K562 (cell line): ENCODE measurements around the gene ZNF138. TPM values are rescaled to one million over a fixed set of nuclear protein-coding genes. Genes with fewer than 3 reads are reported as not detected.
A peak's percentile ranks its signal among the peaks of the same experiment; 100 is the strongest.

Experiments
- ARID1B ChIP-seq: fragments of 450-650 bp; IDR thresholded peaks from 2 replicates; pipeline ENCODE4 v1.6.1; 2016; ENCODE audit warnings: antibody characterized with exemption, mild to moderate bottlenecking, inconsistent platforms
- CBFA2T2 ChIP-seq: fragments of 450-650 bp; conservative IDR thresholded peaks from 2 replicates; pipeline ENCODE4 v1.6.1; 2017; ENCODE audit warnings: mild to moderate bottlenecking
- CBFA2T3 ChIP-seq: fragments of 450-650 bp; IDR thresholded peaks from 2 replicates; pipeline ENCODE4 v1.6.1; 2017
- HOXB6 ChIP-seq: fragments of 250-450 bp; sonication (Bioruptor Pico); IDR thresholded peaks from 2 replicates; pipeline ENCODE4 v1.5.1; 2022; ENCODE audit warnings: mild to moderate bottlenecking, borderline replicate concordance
- KLF16 ChIP-seq: IDR thresholded peaks from 2 replicates; pipeline ENCODE4 v1.6.1; 2016; ENCODE audit warnings: antibody characterized with exemption
- NFE2 ChIP-seq: IDR thresholded peaks from 2 replicates; pipeline ENCODE4 v1.6.1; 2014; ENCODE audit warnings: antibody characterized with exemption, low read depth
- NFE2L1 ChIP-seq: fragments of 450-650 bp; IDR thresholded peaks from 2 replicates; pipeline ENCODE4 v1.6.1; 2016; ENCODE audit warnings: missing genetic modification characterization, low read depth, mild to moderate bottlenecking, missing compliant biosample characterization, moderate library complexity, borderline replicate concordance
- PTTG1 ChIP-seq: fragments of 450-650 bp; IDR thresholded peaks from 2 replicates; pipeline ENCODE4 v1.6.1; 2016; ENCODE audit warnings: low read depth, mild to moderate bottlenecking, missing genetic modification characterization, missing compliant biosample characterization
- SMARCA4 ChIP-seq: fragments of 450-650 bp; IDR thresholded peaks from 2 replicates; pipeline ENCODE4 v1.6.1; 2016
- SRSF1 ChIP-seq: fragments of 200-400 bp; formaldehyde crosslinking; IDR thresholded peaks from 2 replicates; pipeline ENCODE4 v1.6.1; 2017; ENCODE audit warnings: mild to moderate bottlenecking, low read depth, low read length, moderate library complexity
- TAL1 ChIP-seq: fragments of 450-650 bp; IDR thresholded peaks from 2 replicates; pipeline ENCODE4 v1.6.1; 2016; ENCODE audit warnings: mild to moderate bottlenecking
- TCF3 ChIP-seq: sonication (generic); formaldehyde crosslinking; IDR thresholded peaks from 2 replicates; pipeline ENCODE4 v1.4.0; 2020; ENCODE audit warnings: mild to moderate bottlenecking, missing genetic modification reagents
- TCF7L2 ChIP-seq: fragments of 150-350 bp; IDR thresholded peaks from 2 replicates; pipeline ENCODE4 v1.6.1; 2016; ENCODE audit warnings: low read depth, mild to moderate bottlenecking, low read length, moderate library complexity
- TEAD4 ChIP-seq, 2 experiments: sonication (generic) in 1 of 2; formaldehyde crosslinking in 1 of 2; IDR thresholded peaks; 2 replicates each; pipeline versions ENCODE4 v1.6.1 to v1.8.0; 2012 to 2022; ENCODE audit warnings: borderline replicate concordance in 1 of 2, inconsistent platforms in 1 of 2, low read length in 1 of 2, mild to moderate bottlenecking in 1 of 2, missing genetic modification reagents in 1 of 2
- THRB ChIP-seq: fragments of 450-650 bp; formaldehyde crosslinking; conservative IDR thresholded peaks from 2 replicates; pipeline ENCODE4 v1.4.0; 2022; ENCODE audit warnings: mild to moderate bottlenecking, missing genetic modification characterization
- ZNF282 ChIP-seq: sonication (generic); formaldehyde crosslinking; IDR thresholded peaks from 2 replicates; pipeline ENCODE4 v1.8.1; 2023; ENCODE audit warnings: missing genetic modification reagents
- ZNF609 ChIP-seq: sonication (generic); formaldehyde crosslinking; IDR thresholded peaks from 2 replicates; pipeline ENCODE4 v1.8.1; 2023; ENCODE audit warnings: missing genetic modification reagents, mild to moderate bottlenecking, borderline replicate concordance
- ZNF780A ChIP-seq: fragments of 250-450 bp; sonication (Bioruptor Pico); IDR thresholded peaks from 2 replicates; pipeline ENCODE4 v1.5.0; 2021; ENCODE audit warnings: mild to moderate bottlenecking
- polyA plus RNA-seq, 8 experiments: library from polyadenylated mRNA; depleted of rRNA in 4 of 8; stranded (reverse) in 5 of 8; unstranded in 3 of 8; fragments of >200 nt; fragmentation: Nextera tagmentation in 2 of 8; fragmentation: Illumina TruSeq in 1 of 8; extraction: Ambion mirVana in 2 of 8; extraction: Trizol in 1 of 8; gene quantifications; 2 replicates each; pipeline versions ENCODE4 v1.2.1 to v1.2.3, GENCODE V29; 2011 to 2014; ENCODE audit warnings: inconsistent platforms in 1 of 8, missing spikeins in 1 of 8
- total RNA-seq, 7 experiments: library from RNA; depleted of rRNA in 6 of 7; stranded (reverse); fragments of >200 nt in 6 of 7; fragmentation: Illumina TruSeq in 2 of 7; extraction: Trizol in 2 of 7; gene quantifications; 2 replicates each; pipeline versions ENCODE4 v1.2.1 to v1.2.3, GENCODE V29; 2011 to 2021; ENCODE audit warnings: low replicate concordance in 1 of 7
- TF ChIP-seq, protein P1 (sequence below): fragments of 250-450 bp; sonication (Bioruptor Pico); IDR thresholded peaks from 2 replicates; pipeline ENCODE4 v1.4.0; 2020; ENCODE audit warnings: mild to moderate bottlenecking, moderate library complexity, borderline replicate concordance

The ZNF138 gene
- total and polyA plus RNA-seq, 9 of the 15 experiments (the other 6 are each of a cell fraction or from before 2014, with no cell fraction given) = 14.6 to 34.9 (median 22.6) TPM

DNA sequence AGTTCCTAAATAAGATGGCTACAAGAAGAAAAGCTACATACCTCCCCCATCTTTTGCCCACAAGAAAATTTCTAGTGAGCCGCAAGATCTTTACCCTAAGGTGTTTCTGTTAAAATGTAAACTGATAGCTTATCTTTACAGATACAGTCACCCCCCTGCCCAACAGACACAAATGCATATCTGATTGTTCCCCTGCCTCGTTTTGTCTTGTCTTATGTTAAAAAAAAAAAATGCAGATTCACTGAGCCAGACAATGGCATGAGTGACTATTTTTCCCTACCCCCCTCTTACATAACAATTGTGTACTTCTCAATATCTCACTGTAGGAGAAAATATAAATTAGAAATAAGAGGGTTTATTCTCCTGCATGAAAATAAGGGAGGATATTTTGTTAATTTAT lies 8.5 kb downstream of the ZNF138 start (continued):
- TF ChIP-seq THRB = no peak
- TF ChIP-seq CBFA2T2 = peak; percentile 37; the same call in 1 of the 2 replicates
- no peak for TF ChIP-seq TCF7L2
- TF ChIP-seq, protein P1, sequence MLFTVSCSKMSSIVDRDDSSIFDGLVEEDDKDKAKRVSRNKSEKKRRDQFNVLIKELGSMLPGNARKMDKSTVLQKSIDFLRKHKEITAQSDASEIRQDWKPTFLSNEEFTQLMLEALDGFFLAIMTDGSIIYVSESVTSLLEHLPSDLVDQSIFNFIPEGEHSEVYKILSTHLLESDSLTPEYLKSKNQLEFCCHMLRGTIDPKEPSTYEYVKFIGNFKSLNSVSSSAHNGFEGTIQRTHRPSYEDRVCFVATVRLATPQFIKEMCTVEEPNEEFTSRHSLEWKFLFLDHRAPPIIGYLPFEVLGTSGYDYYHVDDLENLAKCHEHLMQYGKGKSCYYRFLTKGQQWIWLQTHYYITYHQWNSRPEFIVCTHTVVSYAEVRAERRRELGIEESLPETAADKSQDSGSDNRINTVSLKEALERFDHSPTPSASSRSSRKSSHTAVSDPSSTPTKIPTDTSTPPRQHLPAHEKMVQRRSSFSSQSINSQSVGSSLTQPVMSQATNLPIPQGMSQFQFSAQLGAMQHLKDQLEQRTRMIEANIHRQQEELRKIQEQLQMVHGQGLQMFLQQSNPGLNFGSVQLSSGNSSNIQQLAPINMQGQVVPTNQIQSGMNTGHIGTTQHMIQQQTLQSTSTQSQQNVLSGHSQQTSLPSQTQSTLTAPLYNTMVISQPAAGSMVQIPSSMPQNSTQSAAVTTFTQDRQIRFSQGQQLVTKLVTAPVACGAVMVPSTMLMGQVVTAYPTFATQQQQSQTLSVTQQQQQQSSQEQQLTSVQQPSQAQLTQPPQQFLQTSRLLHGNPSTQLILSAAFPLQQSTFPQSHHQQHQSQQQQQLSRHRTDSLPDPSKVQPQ (CRISPR knock-in tag) = no peak
- peak; percentile 69 for TF ChIP-seq ARID1B
- TF ChIP-seq HOXB6 (CRISPR knock-in tag) = no peak
- TF ChIP-seq CBFA2T3 = peak; percentile 63
- no peak for TF ChIP-seq PTTG1 (tag)
- 0 out of 2 replicates have a peak, but pooled peaks have one; percentile 20 for TF ChIP-seq TCF3 (CRISPR knock-in tag)
- TF ChIP-seq NFE2L1 (tag) = no peak
- TF ChIP-seq TAL1 = peak; percentile 38; the same call in 1 of the 2 replicates
- TF ChIP-seq TEAD4 (IDR thresholded peaks at IDR 0.05; ENCODE audit: low read length) = peak; percentile 59; the same call in 1 of the 2 replicates
- no peak for TF ChIP-seq TEAD4 (CRISPR knock-in tag; IDR thresholded peaks at IDR 0.05; ENCODE audit: borderline replicate concordance)
- TF ChIP-seq ZNF780A (CRISPR knock-in tag) = no peak
- no peak for TF ChIP-seq ZNF282 (CRISPR knock-in tag)
- TF ChIP-seq NFE2 = peak; percentile 61
- 0 out of 2 replicates have a peak, but pooled peaks have one; percentile 8 for TF ChIP-seq KLF16
- TF ChIP-seq SMARCA4 = peak; percentile 68
- no peak for TF ChIP-seq ZNF609 (CRISPR knock-in tag)
- TF ChIP-seq SRSF1 = no peak
